Measurements from ENCODE around the gene SLK.

SLK gene

DNA sequence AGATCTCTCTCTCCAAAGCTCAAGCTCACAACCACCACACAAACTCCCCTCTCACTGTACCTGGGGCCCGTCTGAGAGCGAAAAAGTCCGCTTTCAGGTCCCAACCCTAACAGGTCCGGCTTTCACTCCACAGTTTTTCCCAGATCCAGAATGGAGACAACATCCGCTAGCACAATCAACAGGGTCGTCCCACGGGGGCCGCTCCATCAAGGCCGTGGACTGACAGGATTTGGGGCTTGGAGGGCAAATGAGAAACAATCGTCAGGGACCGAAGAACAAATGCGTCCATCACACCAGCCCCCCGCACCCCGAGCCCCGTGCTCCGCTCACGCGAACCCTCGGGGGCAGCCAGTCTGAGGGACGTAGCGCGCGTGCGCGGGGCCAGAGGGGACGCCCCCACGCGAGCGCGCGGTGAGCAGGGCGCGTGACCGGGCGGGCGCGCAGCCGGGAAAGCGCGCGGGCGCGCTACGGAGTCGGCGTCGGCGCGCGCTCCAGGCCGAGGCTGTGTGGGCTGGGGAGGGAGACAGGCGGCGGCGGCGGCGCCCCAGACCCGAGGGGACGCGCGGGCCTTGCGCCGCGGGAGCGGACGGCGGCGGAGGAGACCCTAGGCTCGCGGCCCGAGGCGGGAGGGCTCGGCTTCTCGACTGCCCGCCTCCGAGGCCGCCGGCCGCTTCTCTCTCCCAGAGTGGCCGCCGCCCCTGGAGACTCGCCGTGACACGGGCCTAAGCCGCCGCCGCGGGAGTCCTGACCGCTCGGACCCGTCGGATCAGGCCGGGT is at the start of gene SLK:
Gene SLK (plus strand): TSS at position 470 of the 777 bp plus-strand sequence. CDS start 606 bp downstream, outside the sequence.
- peak within 1 kb of the TSS; percentile 64 for H3K4me3 ChIP-seq (ENCODE audit: low read depth, low read length)
- DNase-seq (ENCODE audit: low read depth) = no peak
- TF ChIP-seq, protein P1, sequence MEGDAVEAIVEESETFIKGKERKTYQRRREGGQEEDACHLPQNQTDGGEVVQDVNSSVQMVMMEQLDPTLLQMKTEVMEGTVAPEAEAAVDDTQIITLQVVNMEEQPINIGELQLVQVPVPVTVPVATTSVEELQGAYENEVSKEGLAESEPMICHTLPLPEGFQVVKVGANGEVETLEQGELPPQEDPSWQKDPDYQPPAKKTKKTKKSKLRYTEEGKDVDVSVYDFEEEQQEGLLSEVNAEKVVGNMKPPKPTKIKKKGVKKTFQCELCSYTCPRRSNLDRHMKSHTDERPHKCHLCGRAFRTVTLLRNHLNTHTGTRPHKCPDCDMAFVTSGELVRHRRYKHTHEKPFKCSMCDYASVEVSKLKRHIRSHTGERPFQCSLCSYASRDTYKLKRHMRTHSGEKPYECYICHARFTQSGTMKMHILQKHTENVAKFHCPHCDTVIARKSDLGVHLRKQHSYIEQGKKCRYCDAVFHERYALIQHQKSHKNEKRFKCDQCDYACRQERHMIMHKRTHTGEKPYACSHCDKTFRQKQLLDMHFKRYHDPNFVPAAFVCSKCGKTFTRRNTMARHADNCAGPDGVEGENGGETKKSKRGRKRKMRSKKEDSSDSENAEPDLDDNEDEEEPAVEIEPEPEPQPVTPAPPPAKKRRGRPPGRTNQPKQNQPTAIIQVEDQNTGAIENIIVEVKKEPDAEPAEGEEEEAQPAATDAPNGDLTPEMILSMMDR (IDR thresholded peaks at IDR 0.05; ENCODE audit: control insufficient read depth, extremely low read depth, insufficient read depth) = no peak

DNA sequence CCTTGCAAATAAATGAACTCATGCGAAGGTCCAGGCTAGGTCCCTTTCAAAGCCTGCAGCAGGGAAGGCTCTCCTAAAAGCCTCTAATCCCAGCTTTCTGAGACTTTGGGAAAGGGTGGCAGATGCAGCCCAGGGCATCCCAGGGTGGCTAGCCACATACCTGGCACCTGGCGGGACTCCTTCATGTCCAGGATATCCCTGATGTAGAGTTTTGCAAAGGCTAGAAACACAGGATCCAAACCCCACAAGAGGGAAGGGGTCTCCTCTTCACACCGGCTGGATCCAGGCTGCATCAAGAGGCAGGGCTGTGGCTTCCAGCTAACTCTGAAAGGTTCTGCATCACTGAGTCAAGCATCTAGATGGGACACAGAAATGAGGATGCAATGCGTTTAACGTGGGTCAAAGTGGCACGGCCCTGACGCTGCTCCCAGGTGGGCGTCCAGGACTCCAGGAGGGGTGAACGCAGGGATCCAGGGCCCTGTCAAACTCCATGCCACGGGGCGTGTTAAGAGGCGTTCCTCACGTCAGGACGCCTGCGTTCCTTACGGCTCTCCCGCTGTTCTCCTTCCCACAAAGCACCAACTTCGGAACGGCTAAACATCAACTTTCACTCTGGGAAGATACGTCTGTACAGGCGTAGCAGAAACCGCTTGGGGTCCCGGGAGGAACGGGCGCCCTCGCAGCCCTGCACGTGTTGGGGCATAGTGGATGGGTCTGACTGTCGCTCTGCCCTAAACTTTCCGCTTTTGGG is 49.5 kb upstream of the SLK start:
- DNase-seq (ENCODE audit: low read depth) = no peak
- H3K4me3 ChIP-seq (ENCODE audit: low read depth, low read length) = peak overlapping the region; percentile 85
- TF ChIP-seq, protein P1 (IDR thresholded peaks at IDR 0.05; ENCODE audit: control insufficient read depth, extremely low read depth, insufficient read depth) = no peak

DNA sequence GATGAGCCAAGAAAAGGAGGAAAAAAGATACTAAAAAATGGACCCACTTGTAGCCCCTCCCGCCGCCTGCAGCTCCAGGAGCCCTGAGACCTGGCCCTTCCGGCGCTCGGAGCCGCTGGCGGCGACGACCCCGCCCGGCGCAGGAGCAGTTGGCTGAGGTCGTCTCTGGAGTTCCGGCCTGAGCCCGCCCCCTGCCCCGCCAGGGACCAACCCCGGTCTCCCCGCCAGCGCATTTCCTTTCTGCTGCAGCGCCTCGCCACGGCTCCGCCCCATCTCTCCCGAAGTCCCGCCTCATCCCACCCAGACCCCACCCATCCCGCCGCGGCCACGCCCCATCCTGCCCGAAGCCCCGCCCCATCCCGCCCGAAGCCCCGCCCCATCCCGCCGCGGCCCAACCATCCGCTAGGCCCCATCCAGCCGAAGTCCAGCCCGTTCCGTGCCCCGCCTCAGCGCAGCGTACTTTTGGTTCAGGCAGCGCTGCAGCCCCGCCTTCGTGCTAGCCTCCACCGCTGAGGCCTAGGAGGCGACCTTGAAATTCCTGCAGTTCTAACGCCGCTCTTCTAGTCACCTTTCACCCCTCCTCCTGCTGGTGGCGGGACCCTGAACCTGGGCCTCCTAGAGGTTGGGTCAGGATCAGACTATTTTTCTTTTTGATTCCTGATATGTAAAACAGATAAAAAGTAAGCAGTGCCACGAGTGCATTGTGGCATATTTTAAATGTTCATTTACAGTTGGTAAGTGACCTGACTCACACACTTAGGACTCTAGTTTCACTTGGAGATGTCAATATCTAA is 48.7 kb upstream of the SLK start, which contains the start of gene STN1:
Gene STN1 (minus strand): TSS at position 132 of the 794 bp plus-strand sequence. CDS start 590 bp downstream, outside the sequence.
- H3K4me3 ChIP-seq (ENCODE audit: low read depth, low read length) = peak within 1 kb of the TSS; percentile 85
- TF ChIP-seq, protein P1 (IDR thresholded peaks at IDR 0.05; ENCODE audit: control insufficient read depth, extremely low read depth, insufficient read depth) = 0 out of 2 replicates have a peak, but pooled peaks have one; percentile 4
- peak; percentile 90 for DNase-seq (ENCODE audit: low read depth)

DNA sequence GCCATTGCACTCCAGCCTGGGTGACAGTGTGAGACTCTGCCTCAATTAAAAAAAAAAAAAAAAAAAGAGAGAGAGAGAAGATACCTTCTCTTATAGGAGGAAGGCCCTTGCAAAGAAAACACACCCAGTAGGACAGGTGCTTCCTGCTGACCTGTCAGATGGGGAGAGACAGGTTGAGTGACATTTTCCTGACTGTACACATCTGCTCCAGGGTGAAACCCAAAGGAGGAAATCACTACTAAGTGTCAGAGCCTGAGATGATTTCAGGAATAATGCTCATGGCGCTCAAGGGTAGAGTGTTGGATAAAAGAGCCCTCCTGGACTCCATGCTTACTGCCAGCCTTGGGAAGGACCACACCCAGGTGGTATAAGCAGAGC is 47.3 kb upstream of the SLK start:
- TF ChIP-seq, protein P1 (IDR thresholded peaks at IDR 0.05; ENCODE audit: control insufficient read depth, extremely low read depth, insufficient read depth) = no peak
- no peak overlapping the region for H3K4me3 ChIP-seq (ENCODE audit: low read depth, low read length)
- DNase-seq (ENCODE audit: low read depth) = no peak

DNA sequence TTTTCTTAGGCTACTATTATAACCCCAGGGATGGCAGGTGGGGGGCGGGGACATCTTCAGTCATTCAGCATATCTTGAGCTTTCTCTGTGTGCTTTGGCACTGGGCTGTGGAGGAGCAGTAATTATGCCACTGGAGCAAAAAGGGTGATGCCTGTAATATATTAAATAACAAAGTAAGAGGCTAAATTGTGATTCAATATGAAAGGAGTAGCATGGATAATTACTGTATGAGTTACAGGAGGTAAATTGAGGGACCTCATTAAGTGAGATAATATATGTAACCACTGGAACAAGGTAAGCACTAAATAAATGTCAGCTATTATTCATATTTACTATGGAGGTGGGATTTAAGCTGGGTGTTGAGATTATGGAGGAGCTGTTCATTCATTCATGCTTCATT is 45.7 kb upstream of the SLK start:
- no peak overlapping the region for H3K4me3 ChIP-seq (ENCODE audit: low read depth, low read length)
- no peak for DNase-seq (ENCODE audit: low read depth)
- TF ChIP-seq, protein P1 (IDR thresholded peaks at IDR 0.05; ENCODE audit: control insufficient read depth, extremely low read depth, insufficient read depth) = no peak

DNA sequence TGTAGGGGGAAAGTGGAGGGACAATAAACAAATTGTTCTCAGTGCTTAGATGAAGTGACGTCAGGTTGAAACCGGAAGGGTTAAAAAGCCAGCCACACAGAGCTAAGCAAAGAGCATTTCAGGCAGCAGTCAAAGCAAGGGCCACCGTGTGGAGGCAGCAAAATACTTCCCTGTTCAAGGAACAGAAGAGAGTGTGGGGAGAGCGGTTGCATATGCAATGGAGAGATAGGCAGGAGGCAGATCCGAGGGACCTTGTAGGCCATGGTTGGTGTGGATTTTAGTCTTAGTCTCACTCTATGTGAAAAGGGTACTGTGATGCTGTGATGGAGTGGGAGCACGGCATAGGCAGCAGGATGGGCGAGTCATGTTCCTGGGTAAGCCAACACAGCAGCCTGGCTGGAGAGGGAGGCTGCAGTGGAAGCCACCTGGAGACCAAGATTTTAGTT is 45.2 kb upstream of the SLK start:
- TF ChIP-seq, protein P1 (IDR thresholded peaks at IDR 0.05; ENCODE audit: control insufficient read depth, extremely low read depth, insufficient read depth) = no peak
- no peak overlapping the region for H3K4me3 ChIP-seq (ENCODE audit: low read depth, low read length)
- DNase-seq (ENCODE audit: low read depth) = no peak

All from LNCaP clone FGC (cell line).